ENCODE data around the gene KRTAP10-5.
"Not testable (repeated sequence)": the region's sequence is repeated elsewhere in the genome, so short reads cannot be mapped to it uniquely, and the experiment has no call there.

Gene KRTAP10-5

DNA sequence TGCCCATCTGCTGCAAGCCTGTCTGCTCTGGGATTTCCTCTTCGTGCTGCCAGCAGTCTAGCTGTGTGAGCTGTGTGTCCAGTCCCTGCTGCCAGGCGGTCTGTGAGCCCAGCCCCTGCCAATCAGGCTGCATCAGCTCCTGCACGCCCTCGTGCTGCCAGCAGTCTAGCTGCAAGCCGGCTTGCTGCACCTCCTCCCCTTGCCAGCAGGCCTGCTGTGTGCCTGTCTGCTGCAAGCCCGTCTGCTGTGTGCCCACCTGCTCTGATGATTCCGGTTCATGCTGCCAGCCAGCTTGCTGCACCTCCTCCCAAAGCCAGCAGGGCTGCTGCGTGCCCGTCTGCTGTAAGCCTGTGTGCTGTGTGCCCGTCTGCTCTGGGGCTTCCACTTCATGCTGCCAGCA, 20.7 kb upstream of the KRTAP10-5 start:
- not testable (repeated sequence) for DNase-seq (ENCODE audit: low read depth); H3K4me3 ChIP-seq (ENCODE audit: low read depth, low read length)
- TF ChIP-seq, protein P1, sequence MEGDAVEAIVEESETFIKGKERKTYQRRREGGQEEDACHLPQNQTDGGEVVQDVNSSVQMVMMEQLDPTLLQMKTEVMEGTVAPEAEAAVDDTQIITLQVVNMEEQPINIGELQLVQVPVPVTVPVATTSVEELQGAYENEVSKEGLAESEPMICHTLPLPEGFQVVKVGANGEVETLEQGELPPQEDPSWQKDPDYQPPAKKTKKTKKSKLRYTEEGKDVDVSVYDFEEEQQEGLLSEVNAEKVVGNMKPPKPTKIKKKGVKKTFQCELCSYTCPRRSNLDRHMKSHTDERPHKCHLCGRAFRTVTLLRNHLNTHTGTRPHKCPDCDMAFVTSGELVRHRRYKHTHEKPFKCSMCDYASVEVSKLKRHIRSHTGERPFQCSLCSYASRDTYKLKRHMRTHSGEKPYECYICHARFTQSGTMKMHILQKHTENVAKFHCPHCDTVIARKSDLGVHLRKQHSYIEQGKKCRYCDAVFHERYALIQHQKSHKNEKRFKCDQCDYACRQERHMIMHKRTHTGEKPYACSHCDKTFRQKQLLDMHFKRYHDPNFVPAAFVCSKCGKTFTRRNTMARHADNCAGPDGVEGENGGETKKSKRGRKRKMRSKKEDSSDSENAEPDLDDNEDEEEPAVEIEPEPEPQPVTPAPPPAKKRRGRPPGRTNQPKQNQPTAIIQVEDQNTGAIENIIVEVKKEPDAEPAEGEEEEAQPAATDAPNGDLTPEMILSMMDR (IDR thresholded peaks at IDR 0.05; ENCODE audit: control insufficient read depth, extremely low read depth, insufficient read depth) = peak; percentile 43

DNA sequence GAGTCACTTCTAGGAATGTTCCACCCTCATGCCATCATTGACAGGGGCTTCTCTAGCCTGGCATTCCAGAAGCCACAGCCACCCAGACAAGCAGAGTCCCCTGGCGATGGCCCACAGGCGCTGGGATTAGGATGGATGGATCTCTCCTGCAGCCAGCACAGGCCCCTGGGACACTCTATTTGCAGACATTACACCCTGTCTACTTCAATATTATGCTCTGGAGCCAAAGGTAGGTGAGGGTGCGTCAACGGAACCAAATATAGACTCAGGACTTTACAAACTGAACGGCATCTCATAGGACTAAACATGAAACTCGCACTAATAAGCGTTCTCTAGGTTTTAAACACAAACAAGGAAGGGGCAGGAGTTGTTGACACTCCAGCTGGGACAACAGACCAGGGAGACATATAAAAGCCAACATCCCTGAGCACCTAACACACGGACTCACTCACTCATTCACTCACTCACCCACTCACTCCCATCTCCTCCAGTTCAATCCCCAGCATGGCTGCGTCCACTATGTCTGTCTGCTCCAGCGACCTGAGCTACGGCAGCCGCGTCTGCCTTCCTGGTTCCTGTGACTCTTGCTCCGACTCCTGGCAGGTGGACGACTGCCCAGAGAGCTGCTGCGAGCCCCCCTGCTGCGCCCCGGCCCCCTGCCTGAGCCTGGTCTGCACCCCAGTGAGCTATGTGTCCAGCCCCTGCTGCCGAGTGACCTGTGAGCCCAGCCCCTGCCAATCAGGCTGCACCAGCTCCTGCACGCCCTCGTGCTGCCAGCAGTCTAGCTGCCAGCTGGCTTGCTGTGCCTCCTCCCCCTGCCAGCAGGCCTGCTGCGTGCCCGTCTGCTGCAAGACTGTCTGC, 19.9 kb upstream of the KRTAP10-5 start, which contains the start of gene KRTAP10-7:
KRTAP10-7 (plus strand) TSS at position 480 of the 861 bp plus-strand sequence; CDS start at position 505, 25 bp downstream.
- not testable (repeated sequence) for H3K4me3 ChIP-seq (ENCODE audit: low read depth, low read length); DNase-seq (ENCODE audit: low read depth)

DNA sequence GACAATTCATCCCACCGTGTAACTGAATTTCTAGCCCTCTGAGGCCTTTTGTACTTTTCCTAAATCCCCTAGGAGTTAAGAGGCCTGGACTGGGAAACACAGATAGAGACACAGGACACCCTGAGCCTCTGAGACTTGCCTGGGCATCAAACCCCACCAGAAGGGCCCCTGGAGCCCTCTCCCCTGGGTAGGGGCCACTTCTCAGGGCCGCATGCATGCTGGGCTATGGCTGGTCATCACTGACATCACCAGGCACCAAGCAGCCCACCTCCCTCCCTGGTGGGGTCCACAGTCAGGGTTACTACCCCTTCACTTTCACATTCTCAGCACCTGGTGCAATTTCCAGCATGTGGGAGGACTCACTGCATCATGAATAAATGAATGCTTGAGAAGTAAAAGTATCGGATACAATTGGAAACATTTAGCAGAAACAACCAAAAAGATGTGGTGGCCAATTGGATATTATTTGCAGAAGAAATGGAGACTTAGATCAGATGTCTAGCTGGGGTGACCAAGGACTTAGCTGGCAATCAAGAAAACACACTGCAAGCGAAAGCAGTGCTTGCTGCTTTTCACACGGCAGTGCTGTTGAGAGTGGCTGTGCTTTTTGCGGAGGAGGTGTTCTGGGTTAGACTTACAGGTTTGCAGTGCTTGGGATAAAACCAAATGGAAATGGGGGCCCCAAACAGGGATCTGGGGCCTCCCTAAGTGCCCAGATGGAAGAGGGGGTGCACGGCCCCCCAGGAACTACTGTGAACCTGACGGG, 19.0 kb upstream of the KRTAP10-5 start:
- no peak for DNase-seq (ENCODE audit: low read depth)
- H3K4me3 ChIP-seq (ENCODE audit: low read depth, low read length) = no peak overlapping the region
- TF ChIP-seq, protein P1 (IDR thresholded peaks at IDR 0.05; ENCODE audit: control insufficient read depth, extremely low read depth, insufficient read depth) = no peak

DNA sequence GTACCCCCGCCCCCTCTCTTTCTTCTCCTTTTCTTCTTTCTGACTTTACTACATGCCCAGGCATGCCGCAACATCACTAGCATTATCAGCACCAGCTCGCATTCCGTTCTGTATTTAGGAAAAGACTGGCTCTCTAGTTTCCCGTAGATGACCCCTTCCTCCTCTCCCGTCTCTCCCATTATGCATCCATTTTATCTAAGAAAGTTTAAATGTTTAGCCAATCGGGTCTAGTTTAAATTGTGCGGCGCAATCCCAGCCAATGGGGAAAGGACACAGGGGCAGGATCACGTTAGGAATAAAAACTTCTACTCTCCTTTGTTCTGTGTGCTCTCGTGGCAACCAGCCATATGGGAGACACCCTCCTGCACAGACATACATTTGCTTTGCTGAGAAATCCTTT, 17.7 kb upstream of the KRTAP10-5 start:
- H3K4me3 ChIP-seq (ENCODE audit: low read depth, low read length) = no peak overlapping the region
- TF ChIP-seq, protein P1 (IDR thresholded peaks at IDR 0.05; ENCODE audit: control insufficient read depth, extremely low read depth, insufficient read depth) = no peak
- DNase-seq (ENCODE audit: low read depth) = no peak

DNA sequence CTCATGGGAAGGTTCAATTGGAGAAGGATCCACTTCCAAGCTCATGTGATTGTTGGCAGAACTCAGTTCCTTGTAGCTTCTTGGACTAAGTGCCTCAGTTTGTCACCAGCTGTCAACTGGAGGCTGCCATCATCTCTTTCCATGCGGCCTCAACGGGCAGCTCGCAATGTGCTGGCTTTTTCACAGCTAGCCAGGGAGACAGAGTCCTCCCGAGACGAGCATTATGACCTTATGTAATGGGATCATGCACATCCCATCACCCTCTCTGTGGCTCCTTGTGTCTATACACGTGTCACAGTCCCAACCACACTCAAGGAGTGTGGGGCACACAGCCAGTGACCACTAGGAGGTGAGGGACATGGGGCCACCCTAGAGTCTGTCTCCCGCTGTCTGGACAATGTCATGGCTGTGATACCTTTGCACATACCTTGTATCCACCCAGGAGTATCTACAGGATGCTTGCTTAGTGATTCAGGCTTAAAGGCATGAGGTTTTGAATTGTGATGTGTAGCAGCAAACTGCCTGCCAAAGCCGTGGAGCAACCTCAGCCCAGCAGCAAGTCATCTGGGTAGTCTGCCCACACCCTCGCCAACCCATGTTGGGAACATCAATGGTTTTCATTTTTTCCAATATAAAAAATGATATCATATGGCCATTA, 15.8 kb upstream of the KRTAP10-5 start:
- TF ChIP-seq, protein P1 (IDR thresholded peaks at IDR 0.05; ENCODE audit: control insufficient read depth, extremely low read depth, insufficient read depth) = no peak
- DNase-seq (ENCODE audit: low read depth) = no peak

DNA sequence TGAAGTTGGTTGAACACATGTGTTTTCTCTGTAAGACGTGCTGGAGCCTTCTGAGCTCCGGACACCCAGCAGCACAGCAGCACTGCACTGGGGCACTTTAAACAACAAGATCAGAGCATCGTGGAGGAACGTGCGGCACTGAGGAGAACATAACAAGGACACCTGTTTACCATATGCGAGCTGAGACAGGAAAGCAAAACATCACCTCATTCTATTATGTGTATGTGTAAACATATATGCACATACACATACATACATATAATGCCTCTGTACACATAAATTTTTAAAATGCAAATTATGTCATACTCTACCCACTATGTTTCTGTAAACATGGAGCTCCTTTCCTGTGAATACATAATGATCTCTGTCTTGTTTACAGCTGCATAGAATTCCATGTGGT, 15.1 kb upstream of the KRTAP10-5 start:
- no peak for DNase-seq (ENCODE audit: low read depth)
- H3K4me3 ChIP-seq (ENCODE audit: low read depth, low read length) = no peak overlapping the region
- TF ChIP-seq, protein P1 (IDR thresholded peaks at IDR 0.05; ENCODE audit: control insufficient read depth, extremely low read depth, insufficient read depth) = no peak

More for the DNA sequence above, 15.8 kb upstream of the KRTAP10-5 start:
- no peak overlapping the region for H3K4me3 ChIP-seq (ENCODE audit: low read depth, low read length)

Measured in LNCaP clone FGC (cell line).